H9 (cell line): ENCODE data around the gene VPS13C. TPM values are rescaled to one million over a fixed set of nuclear protein-coding genes. Genes with fewer than 3 reads are reported as not detected.

Source experiments
- DNase-seq: peaks from one replicate; pipeline ENCODE4 v3.0.0-alpha.2; 2017
- H2AFZ ChIP-seq: one replicate; pipeline ENCODE4 v1.6.1; 2013; ENCODE audit warnings: mild to moderate bottlenecking, low read length, control low read depth, moderate library complexity
- H2AK5ac ChIP-seq: 2 replicates; pipeline ENCODE4 v1.6.1; 2013; ENCODE audit warnings: low read length, control low read depth, mixed read lengths; ENCODE audit not compliant: insufficient read length
- H2BK120ac ChIP-seq: one replicate; pipeline ENCODE4 v1.6.1; 2013; ENCODE audit warnings: low read depth, mild to moderate bottlenecking, low read length, control low read depth, inconsistent platforms; ENCODE audit not compliant: poor library complexity, severe bottlenecking
- H2BK12ac ChIP-seq: 2 replicates; pipeline ENCODE4 v1.6.1; 2013; ENCODE audit warnings: low read length, control low read depth, mixed read lengths, low read depth; ENCODE audit not compliant: insufficient read length
- H2BK15ac ChIP-seq: 2 replicates; pipeline ENCODE4 v1.6.1; 2013; ENCODE audit warnings: low read depth, low read length, control low read depth
- H2BK20ac ChIP-seq: one replicate; pipeline ENCODE4 v1.6.1; 2013; ENCODE audit warnings: low read depth, mild to moderate bottlenecking, low read length, control low read depth, inconsistent platforms; ENCODE audit not compliant: poor library complexity, severe bottlenecking
- H2BK5ac ChIP-seq: 2 replicates; pipeline ENCODE4 v1.6.1; 2013; ENCODE audit warnings: low read length, control low read depth, mixed read lengths; ENCODE audit not compliant: insufficient read length
- H3K14ac ChIP-seq: 2 replicates; pipeline ENCODE4 v1.6.1; 2013; ENCODE audit warnings: low read length, control low read depth; ENCODE audit not compliant: insufficient read depth
- H3K18ac ChIP-seq: 2 replicates; pipeline ENCODE4 v1.6.1; 2013; ENCODE audit warnings: low read depth, mild to moderate bottlenecking, mixed read lengths, low read length, control low read depth; ENCODE audit not compliant: insufficient read length
- H3K23ac ChIP-seq: 2 replicates; pipeline ENCODE4 v1.6.1; 2013; ENCODE audit warnings: low read length, control low read depth, mixed read lengths, low read depth; ENCODE audit not compliant: insufficient read length
- H3K23me2 ChIP-seq: 2 replicates; pipeline ENCODE4 v1.6.1; 2013; ENCODE audit warnings: low read depth, mild to moderate bottlenecking, mixed read lengths, low read length, control low read depth; ENCODE audit not compliant: insufficient read length, poor library complexity, severe bottlenecking
- H3K27ac ChIP-seq: 2 replicates; pipeline ENCODE4 v1.5.1; 2013; ENCODE audit warnings: low read length, control low read depth, mixed read lengths, low read depth; ENCODE audit not compliant: insufficient read length
- H3K27me3 ChIP-seq: 2 replicates; pipeline ENCODE4 v1.6.1; 2013; ENCODE audit warnings: low read length, control low read depth, inconsistent platforms; ENCODE audit not compliant: insufficient read depth
- H3K4ac ChIP-seq: 2 replicates; pipeline ENCODE4 v1.6.1; 2013; ENCODE audit warnings: low read depth, mild to moderate bottlenecking, control low read depth, inconsistent platforms, low read length, moderate library complexity
- H3K4me1 ChIP-seq: 2 replicates; pipeline ENCODE4 v1.6.1; 2013; ENCODE audit warnings: low read length, control low read depth, inconsistent platforms; ENCODE audit not compliant: insufficient read depth
- H3K4me2 ChIP-seq: 2 replicates; pipeline ENCODE4 v1.6.1; 2013; ENCODE audit warnings: low read length, control low read depth, mixed read lengths; ENCODE audit not compliant: insufficient read length, insufficient read depth
- H3K56ac ChIP-seq: 2 replicates; pipeline ENCODE4 v1.6.1; 2013; ENCODE audit warnings: low read depth, mild to moderate bottlenecking, mixed read lengths, low read length, control low read depth; ENCODE audit not compliant: insufficient read length
- H3K79me1 ChIP-seq: 2 replicates; pipeline ENCODE4 v1.6.1; 2013; ENCODE audit warnings: low read depth, mild to moderate bottlenecking, moderate library complexity, low read length, control low read depth, inconsistent platforms; ENCODE audit not compliant: insufficient read depth, poor library complexity, severe bottlenecking
- H3K79me2 ChIP-seq: 2 replicates; pipeline ENCODE4 v1.6.1; 2013; ENCODE audit warnings: low read length, control low read depth, inconsistent platforms; ENCODE audit not compliant: insufficient read depth
- H3K9ac ChIP-seq: 2 replicates; pipeline ENCODE4 v1.6.1; 2013; ENCODE audit warnings: low read length, control low read depth, mixed read lengths; ENCODE audit not compliant: insufficient read length; ENCODE audit errors: extremely low read depth
- H3K9me3 ChIP-seq: one replicate; pipeline ENCODE4 v1.6.1; 2013; ENCODE audit warnings: low read depth, low read length, inconsistent platforms; ENCODE audit not compliant: control insufficient read depth
- H3T11ph ChIP-seq: one replicate; pipeline ENCODE4 v1.6.1; 2013; ENCODE audit warnings: mild to moderate bottlenecking, low read length, control low read depth, inconsistent platforms
- H4K20me1 ChIP-seq: one replicate; pipeline ENCODE4 v1.6.1; 2013; ENCODE audit not compliant: control insufficient read depth, insufficient read length, insufficient read depth
- H4K5ac ChIP-seq: 2 replicates; pipeline ENCODE4 v1.6.1; 2013; ENCODE audit warnings: low read depth, mild to moderate bottlenecking, mixed read lengths, low read length, control low read depth; ENCODE audit not compliant: insufficient read length
- H4K8ac ChIP-seq: replicated peaks from 2 replicates; pipeline ENCODE4 v1.6.1; 2013; ENCODE audit warnings: low read length, control low read depth, mixed read lengths, low read depth; ENCODE audit not compliant: insufficient read length
- H4K91ac ChIP-seq: 2 replicates; pipeline ENCODE4 v1.6.1; 2013; ENCODE audit warnings: low read depth, mild to moderate bottlenecking, moderate library complexity, mixed read lengths, low read length, control low read depth; ENCODE audit not compliant: insufficient read length
- H3K27ac Mint-ChIP-seq, 3 experiments: 2 replicates in 2 of 3; 3 replicates in 1 of 3; pipeline ENCODE4 v1.8.0; 2020 to 2021; ENCODE audit warnings: mixed read lengths in 3 of 3, mild to moderate bottlenecking in 1 of 3, moderate library complexity in 1 of 3
- H3K27me3 Mint-ChIP-seq: 2 replicates; pipeline ENCODE4 v1.8.0; 2021; ENCODE audit warnings: low read depth, mild to moderate bottlenecking, moderate library complexity, mixed read lengths
- H3K36me3 Mint-ChIP-seq, 3 experiments: 2 replicates in 2 of 3; 3 replicates in 1 of 3; pipeline ENCODE4 v1.8.0; 2020 to 2021; ENCODE audit warnings: low read depth in 3 of 3, mixed read lengths in 3 of 3; ENCODE audit not compliant: insufficient read depth in 1 of 3
- H3K4me1 Mint-ChIP-seq, 2 experiments: 2 replicates each; pipeline ENCODE4 v1.8.0; 2020; ENCODE audit warnings: mixed read lengths in 2 of 2
- H3K4me3 Mint-ChIP-seq, 2 experiments: 2 replicates in 1 of 2; 3 replicates in 1 of 2; pipeline ENCODE4 v1.8.0; 2020 to 2021; ENCODE audit warnings: mild to moderate bottlenecking in 2 of 2, mixed read lengths in 2 of 2, moderate library complexity in 1 of 2
- H3K9me3 Mint-ChIP-seq, 2 experiments: 2 replicates in 1 of 2; 3 replicates in 1 of 2; pipeline ENCODE4 v1.8.0; 2020; ENCODE audit warnings: mild to moderate bottlenecking in 2 of 2, mixed read lengths in 2 of 2, moderate library complexity in 1 of 2
- CTCF ChIP-seq: fragments of 200-600 bp; sonication (generic); conservative IDR thresholded peaks from 3 replicates; pipeline ENCODE4 v1.8.0; 2021; ENCODE audit warnings: antibody characterized with exemption, mild to moderate bottlenecking
- WGBS: extraction: QIAGEN DNeasy Blood & Tissue Kit; methylation state at CpG from one replicate; pipeline ENCODE4 v1.1.7; 2013; ENCODE audit warnings: missing lambda C conversion rate, low lambda C conversion rate, mixed read lengths; ENCODE audit not compliant: insufficient read length; ENCODE audit errors: extremely low coverage; 5-methylcytosine and 5-hydroxymethylcytosine counted together
- total RNA-seq: library from RNA; stranded (reverse); gene quantifications from 2 replicates; pipeline ENCODE4 v1.2.1, GENCODE V29; 2021

VPS13C gene
- total RNA-seq, 1 experiment from 2014 or later, result 14.2 TPM

- DNase-seq, result no peak
- Histone ChIP-seq H3K4me1 (no peaks in the 10 kb centered on the region), H3K27ac (no peak overlapping the region), H3K18ac (no peak overlapping the region), H3K23ac (no peak overlapping the region), H3K9me3 (no peaks in the 10 kb centered on the region), H4K20me1 (no peaks in the 10 kb centered on the region), H2BK12ac (no peak overlapping the region), H3K9ac (no peak overlapping the region), H3K23me2 (no peaks in the 10 kb centered on the region), H2BK5ac (no peak overlapping the region), H2AK5ac (no peak overlapping the region), H3T11ph (no peak overlapping the region), H3K4ac (no peak overlapping the region), H2BK20ac (no peak overlapping the region), H4K8ac (no peak overlapping the region), H3K4me2 (no peak overlapping the region), H3K27me3 (no peaks in the 10 kb centered on the region; the same call in 1 of the 2 replicates), H2AFZ (no peak overlapping the region), H3K79me1 (no peaks in the 10 kb centered on the region), H3K79me2 (no peaks in the 10 kb centered on the region), H3K56ac (no peak overlapping the region), H2BK15ac (no peak overlapping the region), H2BK120ac (no peak overlapping the region), H4K5ac (no peak overlapping the region), H3K14ac (no peak overlapping the region), H4K91ac (no peak overlapping the region)
- Mint-ChIP-seq H3K36me3 (peaks cover 4 to 7% (median 5%) of the 10 kb centered on the region in 3 experiments; a peak in 5 of 7 replicates), H3K27me3 (no peaks in the 10 kb centered on the region; the same call in 1 of the 2 replicates), H3K4me3 (no peak overlapping the region), H3K27ac (no peak overlapping the region; a peak in 1 of 7 replicates), H3K9me3 (peaks cover 7 to 13% of the 10 kb centered on the region in 2 experiments), H3K4me1 (peaks cover 0 to 14% of the 10 kb centered on the region in 2 experiments)
- TF ChIP-seq CTCF, result no peak
- WGBS, result no CpG with 5 or more reads among the region's 9 CpGs
These were observed 23.2 kb upstream of the VPS13C start for GRCh38 chr15:62083194-62084154.
